ACC112 (cell line): ENCODE results near the gene OR52E2.

Experiments
- H2AFZ ChIP-seq: fragments of 200-600 bp; sonication (generic); one replicate; pipeline ENCODE4 v1.6.0; 2017; ENCODE audit warnings: antibody characterized with exemption, low read length; ENCODE audit not compliant: unreplicated experiment
- H3K27ac ChIP-seq: fragments of 200-600 bp; sonication (generic); 2 replicates; pipeline ENCODE4 v1.5.1; 2014; ENCODE audit warnings: low read depth, mild to moderate bottlenecking, antibody characterized with exemption, low read length, moderate library complexity
- H3K27me3 ChIP-seq: fragments of 200-600 bp; sonication (generic); 2 replicates; pipeline ENCODE4 v1.6.1; 2014; ENCODE audit warnings: mild to moderate bottlenecking, antibody characterized with exemption, low read length, moderate library complexity, mixed read lengths; ENCODE audit not compliant: insufficient read depth
- H3K36me3 ChIP-seq: fragments of 200-600 bp; sonication (generic); 2 replicates; pipeline ENCODE4 v1.6.1; 2016; ENCODE audit warnings: mild to moderate bottlenecking, antibody characterized with exemption, low read length, moderate library complexity, mixed read lengths; ENCODE audit not compliant: insufficient read depth
- H3K4me1 ChIP-seq: fragments of 200-600 bp; sonication (generic); one replicate; pipeline ENCODE4 v1.6.1; 2016; ENCODE audit warnings: low read length, mixed read lengths; ENCODE audit not compliant: insufficient read depth, unreplicated experiment, control insufficient read depth
- H3K4me3 ChIP-seq: fragments of 200-600 bp; sonication (generic); 2 replicates; pipeline ENCODE4 v1.5.1; 2014; ENCODE audit warnings: mild to moderate bottlenecking, low read depth, low read length
- H3K79me2 ChIP-seq: fragments of 200-600 bp; sonication (generic); one replicate; pipeline ENCODE4 v1.6.0; 2016; ENCODE audit warnings: low read length; ENCODE audit not compliant: control insufficient read depth, unreplicated experiment, insufficient read depth

The OR52E2 gene

GRCh38 chr11:5059391-5059790 lies at the start of gene OR52E2:
TSS of gene OR52E2 (minus strand) at chr11:5059627. CDS start at chr11:5059627, 0 bp downstream.
- H3K27me3 ChIP-seq, result 0 out of 2 replicates have a peak, but pooled peaks cover 10% of the 10 kb centered on the region

GRCh38 chr11:5107285-5107684 lies 47.9 kb upstream of the OR52E2 start:
- no peaks in the 10 kb centered on the region for H3K36me3 ChIP-seq
- H3K27me3 ChIP-seq, result peaks cover 34% of the 10 kb centered on the region
- no peaks in the 10 kb centered on the region for H3K79me2 ChIP-seq
- no peak overlapping the region for H3K4me3 ChIP-seq
- H3K4me1 ChIP-seq, result no peaks in the 10 kb centered on the region
- H2AFZ ChIP-seq, result no peak overlapping the region
- H3K27ac ChIP-seq, result no peak overlapping the region

More at GRCh38 chr11:5059391-5059790, at the start of gene OR52E2:
- no peak within 1 kb of the TSS for H3K4me3 ChIP-seq
- no peaks in the 10 kb centered on the region for H3K36me3 ChIP-seq
- no peak within 1 kb of the TSS for H3K27ac ChIP-seq
- no peaks in the 10 kb centered on the region for H3K4me1 ChIP-seq
- no peaks in the 10 kb centered on the region for H3K79me2 ChIP-seq
- no peak within 1 kb of the TSS for H2AFZ ChIP-seq

- Histone ChIP-seq H3K4me1 (no peaks in the 10 kb centered on the region), H3K79me2 (no peaks in the 10 kb centered on the region), H3K36me3 (no peaks in the 10 kb centered on the region), H2AFZ (no peak overlapping the region), H3K27me3 (peaks cover 48% of the 10 kb centered on the region), H3K27ac (no peak overlapping the region), H3K4me3 (no peak overlapping the region)
These were observed 43.6 kb upstream of the OR52E2 start for GRCh38 chr11:5103066-5103465.

- Histone ChIP-seq H3K79me2 (no peaks in the 10 kb centered on the region), H3K4me1 (no peaks in the 10 kb centered on the region), H2AFZ (no peak overlapping the region), H3K4me3 (no peak overlapping the region), H3K27ac (no peak overlapping the region), H3K36me3 (no peaks in the 10 kb centered on the region), H3K27me3 (peaks cover 48% of the 10 kb centered on the region)
These were observed 42.8 kb upstream of the OR52E2 start for GRCh38 chr11:5102246-5102645.

GRCh38 chr11:5096011-5096410 lies 36.6 kb upstream of the OR52E2 start:
- Histone ChIP-seq H3K4me1 (no peaks in the 10 kb centered on the region), H3K27me3 (peaks cover 19% of the 10 kb centered on the region; the same call in 1 of the 2 replicates), H3K27ac (no peak overlapping the region), H2AFZ (no peak overlapping the region), H3K79me2 (no peaks in the 10 kb centered on the region), H3K4me3 (no peak overlapping the region), H3K36me3 (no peaks in the 10 kb centered on the region)

- Histone ChIP-seq H3K27ac (no peak overlapping the region), H3K27me3 (peaks cover 10% of the 10 kb centered on the region), H2AFZ (no peak overlapping the region), H3K4me3 (no peak overlapping the region), H3K36me3 (no peaks in the 10 kb centered on the region), H3K79me2 (no peaks in the 10 kb centered on the region), H3K4me1 (no peaks in the 10 kb centered on the region)
These were observed 33.6 kb upstream of the OR52E2 start for GRCh38 chr11:5092821-5093585.

GRCh38 chr11:5090668-5091067 lies 31.2 kb upstream of the OR52E2 start:
- no peak overlapping the region for H2AFZ ChIP-seq
- no peaks in the 10 kb centered on the region for H3K79me2 ChIP-seq
- no peaks in the 10 kb centered on the region for H3K4me1 ChIP-seq
- peaks cover 10% of the 10 kb centered on the region for H3K27me3 ChIP-seq
- H3K36me3 ChIP-seq, result no peaks in the 10 kb centered on the region
- no peak overlapping the region for H3K27ac ChIP-seq
- no peak overlapping the region for H3K4me3 ChIP-seq

GRCh38 chr11:5088556-5088955 lies 29.1 kb upstream of the OR52E2 start:
- Histone ChIP-seq H3K4me3 (no peak overlapping the region), H3K36me3 (no peaks in the 10 kb centered on the region), H2AFZ (no peak overlapping the region), H3K4me1 (no peaks in the 10 kb centered on the region), H3K27ac (no peak overlapping the region), H3K79me2 (no peaks in the 10 kb centered on the region), H3K27me3 (peaks cover 23% of the 10 kb centered on the region)

- Histone ChIP-seq H3K27me3 (peaks cover 14% of the 10 kb centered on the region), H3K4me1 (no peaks in the 10 kb centered on the region), H3K4me3 (no peak overlapping the region), H2AFZ (no peak overlapping the region), H3K36me3 (no peaks in the 10 kb centered on the region), H3K27ac (no peak overlapping the region), H3K79me2 (no peaks in the 10 kb centered on the region)
These were observed 24.2 kb upstream of the OR52E2 start for GRCh38 chr11:5083602-5084001.

GRCh38 chr11:5081405-5081804 lies 22.0 kb upstream of the OR52E2 start:
- Histone ChIP-seq H3K79me2 (no peaks in the 10 kb centered on the region), H3K4me3 (no peak overlapping the region), H2AFZ (no peak overlapping the region), H3K36me3 (no peaks in the 10 kb centered on the region), H3K27me3 (peaks cover 14% of the 10 kb centered on the region), H3K27ac (no peak overlapping the region), H3K4me1 (no peaks in the 10 kb centered on the region)

GRCh38 chr11:5071799-5072198 lies 12.4 kb upstream of the OR52E2 start:
- Histone ChIP-seq H3K36me3 (no peaks in the 10 kb centered on the region), H3K27ac (no peak overlapping the region), H3K79me2 (no peaks in the 10 kb centered on the region), H3K4me1 (no peaks in the 10 kb centered on the region), H3K27me3 (no peaks in the 10 kb centered on the region), H2AFZ (no peak overlapping the region), H3K4me3 (no peak overlapping the region)
